Embryonic facial prominence (tissue), 1 donor: ENCODE data around the gene FARP1.
A peak's percentile ranks its signal among the peaks of the same experiment; 100 is the strongest.
"Not testable (repeated sequence)": the region's sequence is repeated elsewhere in the genome, so short reads cannot be mapped to it uniquely, and the experiment has no call there.

Experiments used
- DNase-seq: peaks from one replicate; pipeline ENCODE4 v3.0.0-alpha.2; 2016; ENCODE audit errors: extremely low spot score

Gene FARP1

GRCh38 chr13:98365302-98365701 lies 222.4 kb downstream of the FARP1 start:
- no peak for DNase-seq

GRCh38 chr13:98366010-98366409 lies 223.1 kb downstream of the FARP1 start:
- no peak for DNase-seq

GRCh38 chr13:98366443-98366842 lies 223.5 kb downstream of the FARP1 start:
- DNase-seq, result no peak

GRCh38 chr13:98366959-98367358 lies 224.1 kb downstream of the FARP1 start:
- DNase-seq, result no peak

GRCh38 chr13:98368019-98368418 lies 225.1 kb downstream of the FARP1 start:
- no peak for DNase-seq

- not testable (repeated sequence) for DNase-seq
These were observed 226.6 kb downstream of the FARP1 start for GRCh38 chr13:98369520-98369919.

- no peak for DNase-seq
These were observed 227.4 kb downstream of the FARP1 start for GRCh38 chr13:98370261-98370660.

- peak; percentile 45 for DNase-seq
These were observed 228.1 kb downstream of the FARP1 start for GRCh38 chr13:98370806-98371515.

GRCh38 chr13:98371516-98372023 lies 228.7 kb downstream of the FARP1 start:
- no peak for DNase-seq

- no peak for DNase-seq
These were observed 230.0 kb downstream of the FARP1 start for GRCh38 chr13:98372876-98373275.

GRCh38 chr13:98374750-98375149 lies 231.9 kb downstream of the FARP1 start:
- no peak for DNase-seq

GRCh38 chr13:98377635-98378378 lies 234.9 kb downstream of the FARP1 start:
- DNase-seq, result no peak

GRCh38 chr13:98384739-98385138 lies 241.8 kb downstream of the FARP1 start:
- no peak for DNase-seq

GRCh38 chr13:98385606-98386005 lies 242.7 kb downstream of the FARP1 start:
- no peak for DNase-seq

- no peak for DNase-seq
These were observed 243.7 kb downstream of the FARP1 start for GRCh38 chr13:98386637-98387036.

- DNase-seq, result no peak
These were observed 246.4 kb downstream of the FARP1 start for GRCh38 chr13:98389319-98389718.

- no peak for DNase-seq
These were observed 247.3 kb downstream of the FARP1 start for GRCh38 chr13:98390086-98390715.

GRCh38 chr13:98393873-98394272 lies 251.0 kb downstream of the FARP1 start:
- DNase-seq, result no peak

GRCh38 chr13:98394820-98395510 lies 252.1 kb downstream of the FARP1 start:
- no peak for DNase-seq

GRCh38 chr13:98396071-98396710 lies 253.3 kb downstream of the FARP1 start:
- DNase-seq, result no peak

GRCh38 chr13:98397221-98397620 lies 254.3 kb downstream of the FARP1 start:
- no peak for DNase-seq

- DNase-seq, result no peak
These were observed 255.0 kb downstream of the FARP1 start for GRCh38 chr13:98397861-98398260.
